SU-DHL-6 (cell line): ENCODE measurements around the gene GUCY1A2.

Experiments
- CTCF ChIP-seq: fragments of 200-600 bp; sonication (generic); IDR thresholded peaks from one replicate; pipeline ENCODE4 v1.5.1; 2017; ENCODE audit warnings: antibody characterized with exemption, mild to moderate bottlenecking, low read length, moderate library complexity; ENCODE audit not compliant: insufficient read depth, poor library complexity, severe bottlenecking
- EZH2phosphoT487 ChIP-seq: fragments of 200-600 bp; sonication (generic), shearing (Covaris generic); conservative IDR thresholded peaks from 2 replicates; pipeline ENCODE4 v1.6.1; 2018; ENCODE audit warnings: mild to moderate bottlenecking, antibody characterized with exemption, low read length, moderate library complexity, mixed read lengths

DNA sequence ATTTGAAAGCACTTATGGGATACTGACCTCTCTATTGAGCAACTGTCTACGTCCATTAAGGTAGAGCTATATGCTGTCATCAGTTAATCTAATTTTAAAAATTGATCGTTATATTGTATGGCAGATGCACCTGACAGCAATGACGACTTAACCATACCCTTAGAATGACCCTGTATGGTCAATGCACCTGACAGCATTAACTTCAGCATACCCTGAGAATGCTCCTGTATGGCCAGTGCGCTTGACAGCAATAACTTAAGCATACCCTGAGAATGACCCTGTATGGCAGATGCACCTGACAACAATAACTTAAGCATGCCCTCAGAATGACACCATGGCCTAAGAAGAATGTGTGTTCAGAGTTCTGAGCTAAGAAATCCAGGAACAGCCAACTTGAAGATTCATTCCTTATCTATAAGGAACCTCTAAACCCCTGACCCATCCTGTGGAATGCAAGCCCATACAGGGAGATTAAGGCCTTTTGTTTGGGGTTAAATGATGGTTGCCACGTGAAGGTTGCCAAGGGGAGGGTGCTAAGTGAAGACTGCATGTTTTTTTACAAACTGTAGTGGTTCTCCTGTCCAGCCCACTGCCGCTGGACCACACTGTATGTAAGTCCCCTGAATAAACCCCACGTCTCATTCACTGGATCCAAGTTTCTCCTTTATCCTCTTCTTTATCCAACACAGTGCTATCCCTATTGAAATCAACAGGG lies 138.3 kb downstream of the GUCY1A2 start:
- TF ChIP-seq CTCF (no peak), EZH2phosphoT487 (no peak)
